ENCODE results near the gene BCL2L12.

Gene BCL2L12

GRCh38 chr19:49689133-49690078 lies 23.7 kb downstream of the BCL2L12 start, which contains the start of gene ADM5:
TSS of gene ADM5 (plus strand) at chr19:49689594. CDS start at chr19:49689838, 244 bp downstream.
- H3K4me2 ChIP-seq (ENCODE audit: low read length), result no peak within 1 kb of the TSS
- no peaks in the 10 kb centered on the region for H3K9me2 ChIP-seq (replicated peaks; ENCODE audit: control insufficient read depth, low read length)
- TF ChIP-seq CTCF (IDR thresholded peaks at IDR 0.05; ENCODE audit: low read depth, low read length, poor library complexity, severe bottlenecking) (peak; percentile 55), EZH2phosphoT487 (IDR thresholded peaks at IDR 0.05; ENCODE audit: borderline replicate concordance, low read length) (no peak)
- H3K79me2 ChIP-seq (ENCODE audit: control insufficient read depth, low read length), result peaks cover 4% of the 10 kb centered on the region; the same call in 1 of the 2 replicates
- H3K9me3 ChIP-seq (ENCODE audit: control insufficient read depth, insufficient read depth, low read length), result no peaks in the 10 kb centered on the region
- no peaks in the 10 kb centered on the region; the same call in 1 of the 2 replicates for H3F3A ChIP-seq (ENCODE audit: control insufficient read depth, insufficient read depth)
- H3K36me3 ChIP-seq (ENCODE audit: control insufficient read depth, low read length), result peaks cover 61% of the 10 kb centered on the region
- peaks cover 9% of the 10 kb centered on the region for H3K4me1 ChIP-seq (ENCODE audit: control insufficient read depth, low read length)
- H3K27me3 ChIP-seq (ENCODE audit: control insufficient read depth, low read length), result no peaks in the 10 kb centered on the region
- H3K4me3 ChIP-seq (ENCODE audit: low read length), result no peak within 1 kb of the TSS
- peaks cover 6% of the 10 kb centered on the region; the same call in 1 of the 2 replicates for H4K20me1 ChIP-seq (ENCODE audit: control insufficient read depth, insufficient read depth, low read depth, low read length)
- H3K27ac ChIP-seq (ENCODE audit: low read depth, low read length), result no peak within 1 kb of the TSS

DNA sequence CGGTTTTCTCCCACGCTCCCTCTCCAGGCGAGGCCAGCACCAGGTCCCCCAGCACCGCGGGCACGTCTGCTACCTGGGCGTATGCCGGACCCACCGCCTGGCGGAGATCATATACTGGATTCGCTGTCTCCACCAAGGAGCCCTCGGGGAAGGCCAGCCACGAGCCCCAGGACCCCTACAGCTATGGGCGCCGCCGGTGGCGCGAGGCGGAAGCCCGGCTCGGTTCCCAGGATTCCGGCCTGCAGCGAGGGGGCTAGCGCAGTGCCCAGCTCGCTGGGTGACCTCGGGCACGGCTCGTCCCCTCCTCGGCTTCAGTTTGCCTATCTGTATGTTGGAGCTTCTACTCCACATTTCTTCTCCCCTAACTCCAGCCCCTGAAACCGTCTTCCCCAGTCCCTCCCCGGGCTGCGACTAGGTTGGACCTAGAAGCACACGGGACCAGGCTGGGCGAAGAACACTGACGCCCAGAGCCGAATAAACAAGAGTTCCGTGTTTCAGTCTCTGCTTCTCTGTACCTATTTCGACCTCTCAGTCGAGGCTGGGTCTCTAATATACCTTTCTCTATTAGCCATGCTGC lies 24.4 kb downstream of the BCL2L12 start:
- Histone ChIP-seq H3K4me2 (ENCODE audit: low read length) (no peak overlapping the region), H3K36me3 (ENCODE audit: control insufficient read depth, low read length) (peaks cover 53% of the 10 kb centered on the region)

GRCh38 chr19:49690656-49691242 lies 25.0 kb downstream of the BCL2L12 start, which contains the start of gene CPT1C:
TSS of gene CPT1C (plus strand) at chr19:49691116. CDS start at chr19:49692253, 1,137 bp downstream.
- TF ChIP-seq EZH2phosphoT487 (IDR thresholded peaks at IDR 0.05; ENCODE audit: borderline replicate concordance, low read length) (no peak), CTCF (IDR thresholded peaks at IDR 0.05; ENCODE audit: low read depth, low read length, poor library complexity, severe bottlenecking) (no peak)
- no peaks in the 10 kb centered on the region for H3K9me3 ChIP-seq (ENCODE audit: control insufficient read depth, insufficient read depth, low read length)
- H3F3A ChIP-seq (ENCODE audit: control insufficient read depth, insufficient read depth), result no peaks in the 10 kb centered on the region; the same call in 1 of the 2 replicates
- peaks cover 9% of the 10 kb centered on the region for H3K4me1 ChIP-seq (ENCODE audit: control insufficient read depth, low read length)
- no peak within 1 kb of the TSS for H3K4me2 ChIP-seq (ENCODE audit: low read length)
- H3K9me2 ChIP-seq (replicated peaks; ENCODE audit: control insufficient read depth, low read length), result no peaks in the 10 kb centered on the region
- H3K27me3 ChIP-seq (ENCODE audit: control insufficient read depth, low read length), result no peaks in the 10 kb centered on the region
- no peaks in the 10 kb centered on the region for H3K79me2 ChIP-seq (ENCODE audit: control insufficient read depth, low read length)
- peaks cover 3% of the 10 kb centered on the region; the same call in 1 of the 2 replicates for H4K20me1 ChIP-seq (ENCODE audit: control insufficient read depth, insufficient read depth, low read depth, low read length)
- H3K4me3 ChIP-seq (ENCODE audit: low read length), result no peak within 1 kb of the TSS
- H3K36me3 ChIP-seq (ENCODE audit: control insufficient read depth, low read length), result peaks cover 47% of the 10 kb centered on the region
- no peak within 1 kb of the TSS for H3K27ac ChIP-seq (ENCODE audit: low read depth, low read length)

More for the DNA sequence above, 24.4 kb downstream of the BCL2L12 start:
- H4K20me1 ChIP-seq (ENCODE audit: control insufficient read depth, insufficient read depth, low read depth, low read length), result peaks cover 3% of the 10 kb centered on the region; the same call in 1 of the 2 replicates
- H3K9me3 ChIP-seq (ENCODE audit: control insufficient read depth, insufficient read depth, low read length), result no peaks in the 10 kb centered on the region
- no peaks in the 10 kb centered on the region; the same call in 1 of the 2 replicates for H3F3A ChIP-seq (ENCODE audit: control insufficient read depth, insufficient read depth)
- TF ChIP-seq EZH2phosphoT487 (IDR thresholded peaks at IDR 0.05; ENCODE audit: borderline replicate concordance, low read length) (no peak), CTCF (IDR thresholded peaks at IDR 0.05; ENCODE audit: low read depth, low read length, poor library complexity, severe bottlenecking) (no peak)
- H3K4me3 ChIP-seq (ENCODE audit: low read length), result no peak overlapping the region
- no peak overlapping the region for H3K27ac ChIP-seq (ENCODE audit: low read depth, low read length)
- no peaks in the 10 kb centered on the region for H3K9me2 ChIP-seq (replicated peaks; ENCODE audit: control insufficient read depth, low read length)
- H3K4me1 ChIP-seq (ENCODE audit: control insufficient read depth, low read length), result peaks cover 9% of the 10 kb centered on the region
- H3K27me3 ChIP-seq (ENCODE audit: control insufficient read depth, low read length), result no peaks in the 10 kb centered on the region
- H3K79me2 ChIP-seq (ENCODE audit: control insufficient read depth, low read length), result no peaks in the 10 kb centered on the region
